GM19455 (cell line): ENCODE data around the gene FKBP8.
"Not testable (repeated sequence)": the region's sequence is repeated elsewhere in the genome, so short reads cannot be mapped to it uniquely, and the experiment has no call there.

Experiments used
- ATAC-seq: cut with Tn5 transposase; IDR thresholded peaks from one replicate; pipeline ENCODE4 v1.9.1; 2021; ENCODE audit not compliant: unreplicated experiment

Gene FKBP8

GRCh38 chr19:18559685-18560084, 16.3 kb upstream of the FKBP8 start:
- ATAC-seq: no peak

DNA sequence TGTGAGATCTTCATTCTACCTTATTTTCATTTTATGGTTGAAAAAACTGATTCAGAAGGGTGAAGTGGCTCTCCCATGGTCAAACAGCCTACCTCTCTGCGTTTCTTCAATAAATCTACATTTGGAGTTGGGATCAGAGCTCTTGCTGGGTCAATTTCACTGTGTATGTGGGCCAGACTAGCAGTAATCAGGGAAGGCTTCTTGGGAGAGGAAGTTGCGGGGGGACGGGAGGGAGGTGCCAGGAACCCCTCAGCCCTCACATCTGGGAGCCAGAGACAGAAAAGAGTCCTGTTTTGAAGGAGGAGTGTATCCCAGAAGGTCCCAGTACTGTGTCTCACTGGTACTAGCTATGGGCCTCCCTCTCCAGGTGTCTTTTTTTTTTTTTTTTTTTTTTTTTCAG, 15.2 kb upstream of the FKBP8 start:
- ATAC-seq: no peak

- ATAC-seq: peak; percentile 14
Measured at GRCh38 chr19:18558202-18558555, 14.8 kb upstream of the FKBP8 start.

DNA sequence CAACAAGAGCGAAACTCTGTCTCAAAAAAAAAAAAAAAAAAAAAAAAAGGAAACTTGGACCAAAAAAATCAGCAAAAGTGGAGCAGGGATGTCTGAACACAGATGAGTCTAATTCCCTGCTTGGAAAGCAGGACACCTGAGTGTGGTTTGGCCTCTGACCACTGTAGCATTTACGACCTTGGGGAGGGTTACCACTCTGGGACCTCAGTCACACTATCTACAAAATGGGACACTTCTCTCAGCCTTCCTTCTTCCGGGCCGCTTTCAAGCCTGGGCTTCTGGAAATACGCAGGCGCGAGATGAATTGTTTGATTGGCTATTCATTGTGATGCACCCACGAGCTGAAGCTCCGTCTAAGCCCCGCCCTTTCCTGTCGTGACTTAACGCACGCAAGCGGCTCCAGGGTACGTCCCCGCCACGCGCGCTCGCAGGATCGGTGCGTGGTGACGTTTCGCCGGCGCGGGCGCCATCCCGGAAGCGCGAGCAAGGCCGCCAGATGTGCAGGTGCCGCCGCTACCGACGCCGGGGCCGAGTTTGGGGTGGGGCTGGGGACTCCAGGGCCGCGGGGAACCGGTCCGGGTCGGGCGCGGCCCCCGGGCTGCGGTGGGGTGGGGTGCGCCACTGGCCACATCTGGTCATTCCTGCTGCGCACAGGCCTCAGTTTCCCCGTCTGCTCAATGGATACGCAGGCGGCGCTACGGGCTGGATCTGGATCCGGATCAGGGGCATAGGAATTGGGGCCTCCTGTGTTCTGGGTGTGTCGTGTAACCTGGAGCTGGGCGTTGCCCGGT, 14.2 kb upstream of the FKBP8 start, which contains the start of gene KXD1:
TSS of gene KXD1 (plus strand) at position 460 of the 791 bp plus-strand sequence. CDS start 4,187 bp downstream, outside the sequence.
- peak; percentile 80 for ATAC-seq

DNA sequence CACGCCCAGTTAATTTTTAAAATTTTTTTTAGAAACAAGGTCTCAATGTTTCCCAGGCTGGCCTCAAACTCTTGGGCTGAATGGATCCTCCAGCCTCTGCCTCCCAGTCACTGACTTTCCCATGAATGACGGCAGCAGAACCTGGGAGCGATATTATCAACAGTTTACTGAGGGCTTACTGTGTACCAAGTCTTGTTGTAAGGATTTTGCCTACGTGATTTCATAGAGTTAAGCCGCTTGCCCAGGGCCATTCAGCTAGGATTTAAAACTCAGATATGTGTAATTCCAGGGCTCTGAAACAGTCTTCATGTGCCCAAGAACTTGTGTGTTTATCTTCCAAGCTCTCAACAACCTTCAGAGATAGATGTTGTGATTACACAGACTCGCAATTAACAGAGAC, 8.3 kb upstream of the FKBP8 start:
- ATAC-seq: no peak

GRCh38 chr19:18543814-18544475, 572 bp upstream of the FKBP8 start:
- peak; percentile 49 for ATAC-seq

- no peak for ATAC-seq
Measured at GRCh38 chr19:18541992-18542940, 1.1 kb downstream of the FKBP8 start.

GRCh38 chr19:18541258-18541991, 1.9 kb downstream of the FKBP8 start:
- no peak for ATAC-seq

DNA sequence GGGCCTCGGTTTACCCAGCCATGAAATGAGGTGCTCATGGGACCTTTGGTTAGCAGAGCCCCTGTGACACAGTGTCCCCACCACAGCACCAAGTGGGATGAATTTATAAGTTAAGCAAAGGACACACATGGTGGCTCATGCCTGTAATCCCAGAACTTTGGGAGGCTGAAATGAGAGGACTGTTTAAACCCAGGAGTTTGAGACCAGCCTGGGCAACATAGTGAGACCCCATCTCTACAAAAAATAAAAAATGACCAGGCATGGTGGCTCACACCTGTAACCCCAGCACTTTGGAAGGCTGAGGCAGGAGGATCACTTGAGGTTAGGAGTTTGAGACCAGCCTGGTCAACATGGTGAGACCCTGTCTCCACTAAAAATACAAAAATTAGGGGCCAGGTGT, 3.2 kb downstream of the FKBP8 start:
- not testable (repeated sequence) for ATAC-seq

GRCh38 chr19:18539372-18539771, 4.0 kb downstream of the FKBP8 start:
- no peak for ATAC-seq

DNA sequence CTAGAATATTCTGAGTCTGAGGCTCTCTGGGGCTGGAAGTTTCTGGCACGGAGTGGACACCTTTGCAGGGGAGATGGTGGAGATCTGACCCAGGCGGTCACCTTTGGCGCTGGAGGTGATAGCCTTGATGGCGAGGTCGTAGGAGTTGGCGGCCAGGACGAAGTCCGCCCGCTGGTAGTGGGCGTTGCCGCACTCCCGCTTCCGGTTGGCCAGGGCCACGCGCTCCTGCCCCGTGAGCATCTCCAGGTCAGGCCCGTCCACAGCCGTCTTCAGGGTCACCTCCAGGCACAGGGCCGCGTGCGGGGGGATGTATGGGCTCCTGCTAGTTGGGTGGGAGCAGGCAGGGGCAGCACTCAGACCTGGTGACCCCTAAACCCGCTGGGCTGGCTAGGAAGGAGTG, 5.3 kb downstream of the FKBP8 start:
- ATAC-seq: no peak

DNA sequence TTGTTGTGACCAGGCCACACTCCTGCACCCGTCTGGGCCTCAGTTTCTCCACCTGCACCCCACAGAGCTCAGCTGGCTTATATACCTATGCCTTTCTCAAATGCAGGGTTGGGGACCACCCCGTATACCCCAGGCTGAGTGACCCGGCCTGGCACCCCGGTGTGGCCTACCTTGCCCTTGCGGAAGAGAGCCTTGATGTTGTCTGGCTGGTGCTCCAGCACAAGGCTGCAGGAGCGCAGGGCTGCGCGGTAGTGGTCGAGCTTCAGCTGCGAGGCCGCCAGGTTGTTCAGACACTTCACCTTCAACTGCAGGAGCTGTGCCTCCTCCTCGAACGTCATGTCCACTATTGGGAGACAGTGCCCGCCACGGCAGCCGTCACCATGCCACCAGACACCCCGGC, 5.9 kb downstream of the FKBP8 start:
- no peak for ATAC-seq

DNA sequence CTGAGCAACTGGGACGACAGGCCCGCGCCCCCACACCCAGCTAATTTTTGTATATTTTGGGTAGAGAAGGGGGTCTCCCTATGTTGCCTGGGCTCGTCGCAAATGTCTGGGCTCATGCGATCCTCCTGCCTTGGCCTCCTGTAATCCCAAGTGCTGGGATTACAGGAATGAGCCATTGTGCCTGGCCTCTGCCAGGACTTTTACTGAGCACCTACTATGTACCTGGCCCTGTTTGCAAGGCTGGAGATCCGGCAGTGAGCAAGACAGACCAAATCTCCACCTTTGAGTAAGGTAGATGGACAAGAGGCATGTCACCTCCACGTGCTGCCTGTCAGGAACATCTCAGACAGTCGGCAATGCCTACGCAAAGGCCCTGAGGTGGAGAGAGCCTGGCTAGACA, 6.9 kb downstream of the FKBP8 start:
- no peak for ATAC-seq

- ATAC-seq: no peak
Measured at GRCh38 chr19:18533058-18533457, 10.3 kb downstream of the FKBP8 start.

GRCh38 chr19:18532168-18532890, 11.0 kb downstream of the FKBP8 start:
- no peak for ATAC-seq

DNA sequence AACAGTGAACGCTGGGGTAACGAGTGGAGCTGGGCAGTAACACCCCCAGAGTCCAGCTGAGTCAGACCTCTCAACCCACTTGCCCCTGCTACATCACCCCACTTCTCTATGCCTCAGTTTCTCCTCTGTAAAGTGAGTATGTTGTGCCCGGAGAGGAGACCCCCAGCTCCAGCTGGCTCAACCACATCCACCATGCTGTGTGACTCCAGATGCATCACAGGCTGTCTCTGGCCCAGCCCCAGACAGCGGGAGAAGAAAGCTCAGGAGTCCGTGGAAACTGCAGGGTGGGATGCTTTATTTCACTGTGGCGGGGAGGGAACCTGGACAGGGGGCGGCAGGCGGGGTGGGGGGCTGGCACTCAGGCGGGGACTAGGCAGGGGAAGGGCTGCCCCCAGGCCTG, 11.9 kb downstream of the FKBP8 start:
- ATAC-seq: no peak

- ATAC-seq: no peak
Measured at GRCh38 chr19:18529782-18530181, 13.6 kb downstream of the FKBP8 start.

GRCh38 chr19:18526316-18526715, 17.1 kb downstream of the FKBP8 start:
- no peak for ATAC-seq

DNA sequence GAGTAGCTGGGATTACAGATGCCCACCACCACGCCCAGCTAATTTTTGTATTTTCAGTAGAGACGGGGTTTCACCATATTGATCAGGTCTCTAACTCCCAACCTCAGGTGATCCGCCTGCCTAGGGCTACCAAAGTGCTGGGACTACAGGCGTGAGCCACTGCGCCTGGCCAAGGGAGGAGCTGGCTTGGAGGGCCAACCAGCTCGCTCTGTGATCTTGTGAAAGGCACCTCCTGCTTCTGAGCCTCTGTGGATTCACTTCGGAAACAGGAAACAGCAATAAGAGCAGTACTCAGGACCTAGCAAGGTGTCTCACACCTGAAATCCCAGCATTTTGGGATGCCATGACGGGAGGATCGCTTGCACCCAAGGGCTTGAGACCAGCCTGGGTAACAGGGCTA, 19.5 kb downstream of the FKBP8 start:
- no peak for ATAC-seq

- ATAC-seq: not testable (repeated sequence)
Measured at GRCh38 chr19:18522862-18523440, 20.4 kb downstream of the FKBP8 start.
